Bone marrow (tissue), 2 donors: ENCODE results near the gene QSOX2.

ENCODE experiments used
- DNase-seq, 2 donors: peaks; one replicate each; lab custom pipeline; 2025; lab: John Stamatoyannopoulos, UW

The QSOX2 gene, protein sequence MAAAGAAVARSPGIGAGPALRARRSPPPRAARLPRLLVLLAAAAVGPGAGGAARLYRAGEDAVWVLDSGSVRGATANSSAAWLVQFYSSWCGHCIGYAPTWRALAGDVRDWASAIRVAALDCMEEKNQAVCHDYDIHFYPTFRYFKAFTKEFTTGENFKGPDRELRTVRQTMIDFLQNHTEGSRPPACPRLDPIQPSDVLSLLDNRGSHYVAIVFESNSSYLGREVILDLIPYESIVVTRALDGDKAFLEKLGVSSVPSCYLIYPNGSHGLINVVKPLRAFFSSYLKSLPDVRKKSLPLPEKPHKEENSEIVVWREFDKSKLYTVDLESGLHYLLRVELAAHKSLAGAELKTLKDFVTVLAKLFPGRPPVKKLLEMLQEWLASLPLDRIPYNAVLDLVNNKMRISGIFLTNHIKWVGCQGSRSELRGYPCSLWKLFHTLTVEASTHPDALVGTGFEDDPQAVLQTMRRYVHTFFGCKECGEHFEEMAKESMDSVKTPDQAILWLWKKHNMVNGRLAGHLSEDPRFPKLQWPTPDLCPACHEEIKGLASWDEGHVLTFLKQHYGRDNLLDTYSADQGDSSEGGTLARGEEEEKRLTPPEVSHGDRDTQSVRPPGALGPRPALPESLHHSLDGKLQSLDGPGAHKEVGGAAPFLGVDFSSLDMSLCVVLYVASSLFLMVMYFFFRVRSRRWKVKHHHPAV

GRCh38 chr9:136245219-136246150 is at the start of gene QSOX2:
Gene QSOX2, minus strand, starts transcription at chr9:136245812. Its CDS starts 9 bp downstream, at chr9:136245803.
- peak; percentile 37 to 73 for DNase-seq

DNA sequence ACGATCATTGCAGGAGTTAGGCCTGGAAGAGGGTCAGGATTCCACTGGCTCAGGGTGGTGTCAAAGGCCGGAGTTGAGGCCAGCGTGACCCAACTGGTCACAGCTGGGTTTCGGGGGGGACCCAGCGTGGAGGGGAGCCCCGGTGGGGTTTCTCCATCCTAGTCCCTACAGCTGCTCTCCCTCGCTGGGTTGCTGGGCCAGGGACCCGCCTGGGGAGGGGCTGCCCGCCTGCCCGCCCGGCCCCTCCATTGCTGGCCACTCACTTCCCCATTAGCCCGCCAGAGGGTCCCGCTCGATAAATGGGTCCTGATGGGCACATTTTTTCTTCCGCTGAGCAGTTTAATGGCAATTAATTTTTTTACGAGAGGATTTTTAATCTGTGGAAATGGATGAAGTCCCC is 49.4 kb upstream of the QSOX2 start:
- no peak for DNase-seq

DNA sequence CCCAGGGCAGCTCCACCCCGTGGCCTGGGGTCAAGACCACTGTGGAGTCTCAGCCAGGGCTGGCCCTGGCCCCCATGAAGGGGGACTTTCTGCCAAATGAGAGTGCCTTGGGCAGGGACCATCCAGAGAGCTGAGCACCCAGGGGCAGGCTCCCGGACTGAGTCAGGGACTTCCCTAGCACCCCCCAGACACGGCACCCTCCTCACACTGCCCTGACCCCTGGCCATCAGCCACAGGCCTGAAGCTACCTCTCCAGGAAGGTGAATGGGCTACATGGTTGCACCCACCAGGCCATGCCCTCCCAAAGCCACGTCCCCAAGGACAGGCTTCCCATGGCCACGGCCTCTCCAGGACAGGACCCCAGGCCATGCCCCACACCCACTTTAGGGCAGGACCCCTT is 48.8 kb upstream of the QSOX2 start:
- no peak for DNase-seq

GRCh38 chr9:136293476-136294077 is 48.0 kb upstream of the QSOX2 start:
- no peak for DNase-seq

DNA sequence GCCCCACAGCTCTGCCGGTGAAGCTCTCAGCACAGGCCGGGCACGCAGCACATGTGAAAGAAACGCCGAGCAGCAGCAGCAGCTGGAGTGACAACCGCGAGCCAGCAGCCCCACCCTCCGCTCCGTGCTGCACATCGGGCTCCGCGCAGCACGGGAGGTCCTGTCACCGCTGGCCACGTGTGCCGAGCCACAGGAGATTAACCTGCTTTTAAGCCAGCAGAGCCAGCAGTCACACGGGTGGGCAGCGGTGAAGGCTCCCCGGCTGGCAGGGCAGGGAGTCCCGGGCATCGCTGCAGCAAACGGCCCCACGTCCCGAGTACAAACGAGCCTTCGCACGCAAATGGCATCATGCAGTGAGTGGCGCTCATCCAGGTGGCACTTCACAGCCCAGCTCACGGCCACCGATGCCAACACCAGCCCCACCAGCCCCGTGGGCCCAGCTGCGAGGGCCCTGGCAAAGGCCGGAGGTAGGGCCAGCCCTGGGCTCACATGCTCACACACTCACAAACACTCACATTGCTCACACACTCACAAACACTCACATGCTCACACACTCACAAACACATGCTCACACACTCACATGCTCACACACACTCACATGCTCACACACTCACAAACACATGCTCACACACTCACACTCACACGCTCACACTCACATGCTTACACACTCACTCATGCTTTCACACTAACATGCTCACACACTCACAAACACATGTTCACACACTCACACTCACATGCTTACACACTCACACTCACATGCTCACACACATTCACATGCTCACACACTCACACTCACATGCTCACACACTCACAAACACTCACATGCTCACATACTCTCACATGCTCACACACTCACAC is 47.2 kb upstream of the QSOX2 start:
- DNase-seq, result no peak

DNA sequence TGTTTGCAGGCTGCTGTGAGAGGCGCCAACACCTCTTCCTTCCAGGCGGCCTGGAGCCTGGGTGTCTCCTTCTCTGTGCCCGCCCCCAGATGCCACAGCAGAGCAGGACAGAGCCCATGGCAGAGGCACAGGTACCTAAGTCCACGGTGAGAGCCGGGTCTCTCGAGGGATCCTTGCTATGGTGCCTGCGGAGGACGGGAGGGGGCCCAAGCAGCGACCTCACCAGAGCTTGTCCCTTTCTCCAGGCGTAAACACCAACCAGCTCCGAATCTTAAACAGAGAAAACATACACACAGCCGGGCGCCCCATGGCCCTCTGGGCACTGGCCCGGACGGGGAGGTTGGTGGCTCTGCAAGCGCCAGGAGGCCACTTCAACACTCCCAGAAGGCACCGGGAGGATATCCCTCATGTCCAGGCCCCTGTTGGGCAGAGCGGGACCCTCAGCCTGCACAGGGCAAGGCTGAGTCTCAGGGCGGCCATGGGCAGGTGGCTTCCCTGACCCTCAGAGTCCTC is 46.5 kb upstream of the QSOX2 start:
- no peak for DNase-seq

GRCh38 chr9:136291306-136292025 is 45.9 kb upstream of the QSOX2 start:
- DNase-seq, result no peak

DNA sequence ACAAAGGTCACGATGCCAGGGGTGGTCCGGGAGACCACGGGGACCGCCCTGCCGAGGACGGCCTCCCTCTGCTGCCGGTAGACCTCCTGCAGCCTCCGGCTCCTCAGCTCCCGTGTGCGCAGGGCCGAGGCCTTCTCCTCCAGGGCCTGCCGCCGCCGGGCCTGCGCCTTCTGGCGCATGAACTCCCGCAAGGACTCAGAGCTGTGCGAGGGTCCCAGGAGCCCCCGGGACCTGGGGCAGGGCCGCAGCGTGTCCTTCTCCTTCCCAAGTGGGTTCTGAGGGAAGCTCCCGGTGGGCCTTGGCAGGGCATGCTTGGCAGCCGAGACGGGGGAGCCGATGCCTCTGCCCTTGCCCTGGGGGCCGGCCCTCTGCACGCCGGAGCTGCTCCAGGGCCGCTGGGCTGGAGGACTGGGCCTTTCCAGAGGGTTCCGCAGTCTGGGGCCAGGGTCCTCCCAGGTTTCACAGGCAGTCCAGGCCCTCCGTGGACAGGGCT is 44.9 kb upstream of the QSOX2 start:
- DNase-seq, result no peak

- no peak for DNase-seq
Measured at GRCh38 chr9:136289651-136290507, 44.3 kb upstream of the QSOX2 start.

DNA sequence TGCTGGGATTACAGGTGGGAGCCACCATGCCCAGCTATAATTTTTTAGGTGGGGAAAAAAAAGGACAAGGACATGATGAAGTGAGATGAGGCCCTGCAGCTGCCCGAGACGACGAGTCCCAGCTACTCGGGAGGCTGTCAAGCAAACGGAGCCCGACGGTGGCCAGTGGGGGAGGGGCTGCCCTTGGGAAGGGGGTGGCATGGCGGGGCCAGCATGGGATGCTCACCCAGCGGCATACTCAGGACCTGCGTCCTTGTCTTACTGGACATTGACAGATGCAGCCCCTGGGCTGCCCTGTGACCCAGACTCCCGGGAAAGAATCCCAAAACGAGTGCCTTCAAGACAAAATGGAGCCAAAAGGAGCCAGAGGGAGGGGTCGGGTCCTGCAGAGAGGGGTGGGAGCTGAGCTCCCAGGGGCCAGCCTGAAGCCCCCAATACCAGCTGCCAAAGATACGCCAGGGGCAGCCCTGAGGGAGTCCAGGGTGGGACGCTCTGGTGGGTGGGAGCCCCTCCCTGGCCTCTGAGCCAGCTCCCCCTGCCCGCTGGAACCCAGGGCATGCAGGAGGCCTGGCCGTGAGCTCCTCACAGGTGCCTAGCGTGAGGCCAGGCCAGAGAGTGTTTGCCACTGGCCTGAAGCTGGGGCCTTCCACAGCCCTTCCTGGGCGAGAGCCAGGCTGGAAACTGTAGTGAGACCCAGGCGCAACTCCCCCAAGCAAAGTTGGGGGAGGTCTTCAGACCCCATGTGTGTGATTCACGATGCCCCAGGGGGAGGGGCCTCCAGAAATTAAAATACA is 42.5 kb upstream of the QSOX2 start:
- DNase-seq, result no peak

GRCh38 chr9:136286987-136287379 is 41.4 kb upstream of the QSOX2 start:
- DNase-seq, result no peak

DNA sequence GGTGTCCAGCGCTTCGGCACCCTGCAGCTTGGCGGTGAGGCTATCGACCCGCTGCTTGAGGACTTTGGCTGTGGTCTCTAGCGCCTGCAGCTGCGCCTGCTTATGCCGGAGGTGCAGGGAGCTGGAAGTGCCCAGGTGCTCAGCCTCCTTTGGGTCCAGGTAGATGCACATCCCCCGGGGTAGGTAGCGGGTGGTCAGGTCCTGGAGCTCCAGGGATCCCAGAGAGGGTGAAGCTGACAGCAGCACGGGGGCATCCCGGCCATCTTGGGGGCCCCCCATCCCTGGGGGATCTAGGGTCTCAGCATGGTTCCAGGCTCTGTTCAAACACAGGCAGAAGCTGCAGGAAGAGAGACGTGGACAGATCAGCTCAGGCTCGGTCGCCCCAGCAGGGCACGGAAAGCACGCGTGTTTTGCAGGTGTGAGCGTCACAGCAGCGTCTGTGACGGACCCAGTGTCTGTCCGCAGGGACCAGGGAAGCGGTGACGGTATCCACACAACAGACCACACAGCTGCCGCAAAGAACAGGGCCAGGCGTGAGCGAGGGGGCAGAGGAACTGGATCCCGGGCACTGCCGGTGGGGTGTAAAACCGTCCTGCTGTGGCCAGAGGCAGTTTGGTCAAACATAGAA is 40.9 kb upstream of the QSOX2 start:
- no peak for DNase-seq

DNA sequence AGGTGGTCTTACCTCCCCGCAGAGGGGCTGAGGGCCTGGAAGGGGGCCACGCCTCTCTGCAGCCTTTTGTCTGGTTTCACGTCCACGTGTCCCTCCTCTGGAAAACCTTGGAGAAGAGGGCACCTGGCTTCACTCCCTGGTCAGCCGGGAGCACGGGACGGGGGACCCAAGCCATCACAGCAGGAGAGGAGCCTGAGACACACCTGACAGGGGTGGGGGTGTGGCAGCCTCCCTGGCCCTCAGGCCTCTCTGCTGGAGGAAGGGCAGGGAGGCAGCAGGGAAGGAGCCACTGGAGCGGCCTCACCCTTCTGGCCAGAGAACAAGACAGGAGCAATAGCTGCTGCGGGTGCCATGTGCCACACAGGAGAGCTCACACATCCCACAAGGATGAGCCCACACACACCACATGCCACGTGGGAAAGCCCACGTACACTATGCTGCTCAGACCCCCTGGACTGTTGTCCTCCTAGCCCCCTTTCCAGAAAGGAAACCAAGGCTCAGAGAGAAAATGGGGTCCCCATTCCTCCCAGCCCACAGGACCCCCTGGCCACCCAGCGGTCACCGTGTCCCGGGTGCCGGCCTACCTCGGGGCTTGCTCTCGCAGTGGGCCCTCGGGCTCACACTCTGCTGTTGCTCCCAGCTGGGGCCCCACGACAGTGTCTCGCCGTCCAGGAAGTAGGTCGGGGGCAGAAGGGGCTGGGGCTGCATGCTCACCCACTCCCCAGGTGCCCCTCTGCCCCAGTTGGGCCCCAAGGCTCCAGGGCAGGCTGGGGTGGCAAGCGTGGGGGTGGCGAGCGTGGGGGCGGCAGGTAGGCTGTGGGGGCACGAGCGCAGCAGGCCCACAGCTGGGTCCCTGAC is 40.1 kb upstream of the QSOX2 start:
- no peak for DNase-seq

DNA sequence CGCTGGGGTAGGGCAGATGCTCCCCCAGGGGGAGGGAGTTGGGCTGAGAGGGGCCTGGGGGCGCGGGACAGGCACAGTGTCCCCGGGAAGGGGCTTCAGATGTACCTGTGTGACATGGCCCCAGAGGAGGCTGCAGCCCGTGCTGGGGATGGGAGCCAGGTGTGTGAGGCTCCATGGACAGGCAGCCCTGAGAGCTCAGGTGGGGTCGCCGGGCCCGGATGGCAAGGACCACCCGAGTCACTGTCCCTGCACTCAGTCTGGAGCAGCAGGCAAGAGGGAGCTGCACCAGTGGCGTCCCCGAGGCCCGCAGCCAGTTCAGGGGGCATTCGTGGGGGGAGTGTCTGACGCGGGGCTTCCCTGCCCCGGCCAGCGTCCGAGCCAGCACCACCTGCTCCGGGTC is 39.3 kb upstream of the QSOX2 start:
- no peak for DNase-seq

- no peak for DNase-seq
Measured at GRCh38 chr9:136284311-136284710, 38.7 kb upstream of the QSOX2 start.
